Cardiac muscle cell (in vitro differentiated cells and primary cell): ENCODE data around the gene DPH2. TPM values are rescaled to one million over a fixed set of nuclear protein-coding genes. Genes with fewer than 3 reads are reported as not detected.

Source experiments
- DNase-seq, 2 donors: peaks; one replicate each; pipeline versions ENCODE4 v3.0.0 to v3.0.0-alpha.2; 2010 to 2017; ENCODE audit warnings: low read depth in 1 of 2, low spot score in 1 of 2
- H3K27ac ChIP-seq: fragments of 200-600 bp; sonication (generic); 2 replicates; pipeline ENCODE4 v1.5.1; 2016
- H3K27me3 ChIP-seq: fragments of 200-600 bp; sonication (generic); 2 replicates; pipeline ENCODE4 v1.6.0; 2016; ENCODE audit warnings: control low read depth
- H3K36me3 ChIP-seq: fragments of 200-600 bp; sonication (generic); 2 replicates; pipeline ENCODE4 v1.5.1; 2016; ENCODE audit warnings: control low read depth
- H3K4me1 ChIP-seq: fragments of 200-600 bp; sonication (generic); 2 replicates; pipeline ENCODE4 v1.8.1; 2017; ENCODE audit warnings: low read depth, mild to moderate bottlenecking, mixed run types
- H3K4me3 ChIP-seq: fragments of 200-600 bp; sonication (generic); 2 replicates; pipeline ENCODE4 v1.5.1; 2016; ENCODE audit warnings: mild to moderate bottlenecking
- H3K9me3 ChIP-seq: fragments of 200-600 bp; sonication (generic); 2 replicates; pipeline ENCODE4 v1.5.1; 2017; ENCODE audit warnings: low read depth, mild to moderate bottlenecking, control low read depth
- polyA plus RNA-seq: library from polyadenylated mRNA; unstranded; fragments of >200 nt; fragmentation: Nextera tagmentation; extraction: Ambion mirVana; gene quantifications from 2 replicates; pipeline ENCODE4 v1.2.1, GENCODE V29; 2016
- total RNA-seq: library from RNA; depleted of rRNA; stranded (reverse); fragments of >200 nt; gene quantifications from 2 replicates; pipeline ENCODE4 v1.2.3, GENCODE V29; 2016
- TF ChIP-seq, protein P1 (sequence below): IDR thresholded peaks from 2 replicates; pipeline ENCODE4 v1.5.1; 2012; ENCODE audit warnings: low read depth, mild to moderate bottlenecking, low read length

DPH2 gene
- total and polyA plus RNA-seq, 2 experiments from 2014 or later, result 20.7 to 21.5 TPM

GRCh38 chr1:43995984-43996732, 26.3 kb downstream of the DPH2 start:
- Histone ChIP-seq H3K36me3 (no peaks in the 10 kb centered on the region), H3K4me3 (no peak overlapping the region), H3K27me3 (no peaks in the 10 kb centered on the region), H3K9me3 (no peaks in the 10 kb centered on the region), H3K4me1 (peaks cover 4% of the 10 kb centered on the region), H3K27ac (peak overlapping the region; percentile 17)
- TF ChIP-seq, protein P1, sequence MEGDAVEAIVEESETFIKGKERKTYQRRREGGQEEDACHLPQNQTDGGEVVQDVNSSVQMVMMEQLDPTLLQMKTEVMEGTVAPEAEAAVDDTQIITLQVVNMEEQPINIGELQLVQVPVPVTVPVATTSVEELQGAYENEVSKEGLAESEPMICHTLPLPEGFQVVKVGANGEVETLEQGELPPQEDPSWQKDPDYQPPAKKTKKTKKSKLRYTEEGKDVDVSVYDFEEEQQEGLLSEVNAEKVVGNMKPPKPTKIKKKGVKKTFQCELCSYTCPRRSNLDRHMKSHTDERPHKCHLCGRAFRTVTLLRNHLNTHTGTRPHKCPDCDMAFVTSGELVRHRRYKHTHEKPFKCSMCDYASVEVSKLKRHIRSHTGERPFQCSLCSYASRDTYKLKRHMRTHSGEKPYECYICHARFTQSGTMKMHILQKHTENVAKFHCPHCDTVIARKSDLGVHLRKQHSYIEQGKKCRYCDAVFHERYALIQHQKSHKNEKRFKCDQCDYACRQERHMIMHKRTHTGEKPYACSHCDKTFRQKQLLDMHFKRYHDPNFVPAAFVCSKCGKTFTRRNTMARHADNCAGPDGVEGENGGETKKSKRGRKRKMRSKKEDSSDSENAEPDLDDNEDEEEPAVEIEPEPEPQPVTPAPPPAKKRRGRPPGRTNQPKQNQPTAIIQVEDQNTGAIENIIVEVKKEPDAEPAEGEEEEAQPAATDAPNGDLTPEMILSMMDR, result no peak
- no peak for DNase-seq

DNA sequence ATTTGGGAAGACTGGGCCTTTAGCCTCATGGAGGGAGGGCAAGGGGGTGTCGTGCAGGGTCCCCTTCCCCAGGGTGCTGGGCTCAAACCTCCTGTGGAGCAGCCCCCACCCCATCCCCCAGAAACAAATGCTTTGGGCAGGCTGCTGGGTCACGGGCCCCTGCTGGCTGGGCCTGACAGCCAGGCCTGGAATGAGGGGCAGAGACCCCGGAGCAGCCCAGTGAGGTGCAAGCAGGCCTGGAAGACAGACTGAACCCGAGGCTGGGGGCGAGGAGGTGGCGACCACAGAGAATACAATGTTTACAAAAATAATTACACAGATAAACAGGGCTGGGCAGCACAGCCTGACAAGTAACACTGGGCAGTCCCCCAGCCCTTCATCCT, 26.9 kb downstream of the DPH2 start:
- peaks cover 4% of the 10 kb centered on the region for H3K4me1 ChIP-seq
- H3K9me3 ChIP-seq, result no peaks in the 10 kb centered on the region
- H3K4me3 ChIP-seq, result no peak overlapping the region
- TF ChIP-seq, protein P1, result no peak
- H3K27me3 ChIP-seq, result no peaks in the 10 kb centered on the region
- no peak overlapping the region for H3K27ac ChIP-seq
- H3K36me3 ChIP-seq, result no peaks in the 10 kb centered on the region
- DNase-seq, result no peak

DNA sequence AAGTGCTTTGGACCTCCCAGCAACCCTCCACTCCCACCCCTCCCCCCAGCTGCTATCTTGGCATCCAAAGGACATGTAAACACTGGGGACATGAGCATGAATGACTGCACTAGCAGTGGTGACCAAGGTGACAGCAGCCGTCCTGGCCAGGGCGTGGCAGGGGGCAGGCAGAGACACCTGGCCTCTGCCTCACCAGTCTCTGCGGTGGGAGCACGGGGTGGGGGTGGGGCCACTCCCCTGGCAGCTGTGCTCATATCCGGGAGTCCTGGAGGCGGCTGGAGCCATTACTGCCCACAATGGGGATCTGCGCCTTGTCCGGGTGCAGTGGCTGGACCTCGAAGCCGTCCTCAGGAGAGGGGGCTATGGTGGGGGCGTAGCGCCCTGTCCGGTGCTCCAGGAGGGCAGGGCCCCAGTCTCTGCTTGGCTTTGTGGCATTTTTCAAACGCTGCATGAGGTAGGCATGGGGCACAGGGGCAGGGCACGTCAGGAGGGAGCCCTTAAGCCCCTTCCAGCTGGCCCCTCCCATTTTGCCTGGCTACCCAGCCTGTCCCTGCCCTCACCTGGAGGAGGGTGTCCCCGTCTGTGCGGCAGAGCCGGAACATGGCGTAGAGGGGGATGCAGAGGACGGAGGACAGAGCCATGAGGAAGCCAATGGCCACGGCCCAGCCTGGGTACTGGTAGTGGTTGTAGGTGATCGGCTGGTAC, 27.6 kb downstream of the DPH2 start:
- Histone ChIP-seq H3K4me1 (no peaks in the 10 kb centered on the region), H3K9me3 (no peaks in the 10 kb centered on the region), H3K27me3 (no peaks in the 10 kb centered on the region), H3K27ac (no peak overlapping the region), H3K4me3 (no peak overlapping the region), H3K36me3 (no peaks in the 10 kb centered on the region)
- TF ChIP-seq, protein P1, result no peak
- DNase-seq, result no peak

DNA sequence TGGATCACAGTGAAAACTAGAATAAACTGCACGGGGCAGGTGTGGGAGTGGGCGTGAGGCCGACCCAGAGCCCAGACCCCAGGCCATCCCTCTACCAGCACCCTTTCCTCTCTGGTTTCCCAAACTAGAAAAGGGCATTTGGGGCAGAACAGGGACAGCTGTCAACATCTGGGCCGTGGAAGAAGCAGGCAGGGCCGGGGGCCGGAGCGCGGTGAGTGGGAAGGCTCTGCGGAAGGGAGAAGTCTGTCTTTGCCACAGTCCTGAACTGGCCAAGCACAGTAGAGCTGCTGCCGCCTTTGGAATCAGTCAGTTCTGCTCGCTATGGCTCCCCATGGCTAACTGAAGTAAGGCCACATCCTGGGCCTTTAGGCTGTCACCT, 28.2 kb downstream of the DPH2 start:
- no peak overlapping the region for H3K27ac ChIP-seq

GRCh38 chr1:43999455-43999854, 29.6 kb downstream of the DPH2 start:
- Histone ChIP-seq H3K9me3 (no peaks in the 10 kb centered on the region), H3K27me3 (no peaks in the 10 kb centered on the region), H3K4me3 (no peak overlapping the region), H3K27ac (no peak overlapping the region), H3K36me3 (no peaks in the 10 kb centered on the region), H3K4me1 (no peaks in the 10 kb centered on the region)
- DNase-seq, result no peak
- TF ChIP-seq, protein P1, result no peak

More for the DNA sequence above, 28.2 kb downstream of the DPH2 start:
- TF ChIP-seq, protein P1, result no peak
- no peak overlapping the region for H3K4me3 ChIP-seq
- no peaks in the 10 kb centered on the region for H3K27me3 ChIP-seq
- no peaks in the 10 kb centered on the region for H3K36me3 ChIP-seq
- no peaks in the 10 kb centered on the region for H3K9me3 ChIP-seq
- no peaks in the 10 kb centered on the region for H3K4me1 ChIP-seq
- no peak for DNase-seq
